ENCODE results near the gene RAB42. TPM values are rescaled to one million over a fixed set of nuclear protein-coding genes. Genes with fewer than 3 reads are reported as not detected.
A peak's percentile ranks its signal among the peaks of the same experiment; 100 is the strongest.

Gene RAB42
- total and polyA plus RNA-seq, 9 of the 15 experiments (the other 6 are each of a cell fraction or from before 2014, with no cell fraction given) = 0.07 to 0.14 (median 0.12) TPM; not detected in 6

GRCh38 chr1:28581531-28582247 is 10.4 kb upstream of the RAB42 start (continued):
- TF ChIP-seq KAT8 (IDR thresholded peaks at IDR 0.05; ENCODE audit: low read depth) (no peak), MCM7 (IDR thresholded peaks at IDR 0.05) (no peak), ZNF696 (CRISPR knock-in tag; conservative IDR thresholded peaks at IDR 0.05) (no peak), ZNF347 (CRISPR knock-in tag; IDR thresholded peaks at IDR 0.05; ENCODE audit: low read depth) (no peak), GTF2B (IDR thresholded peaks at IDR 0.05; ENCODE audit: extremely low read depth, insufficient read length) (peak; percentile 98), IFI16 (CRISPR knock-in tag; IDR thresholded peaks at IDR 0.05) (no peak), HCFC1 (IDR thresholded peaks at IDR 0.05; ENCODE audit: low read depth, low read length) (peak; percentile 100), REST (IDR thresholded peaks at IDR 0.05; ENCODE audit: borderline replicate concordance) (no peak; the same call in 1 of the 2 replicates), REST (CRISPR knock-in tag; IDR thresholded peaks at IDR 0.05; ENCODE audit: low read depth) (no peak; the same call in 1 of the 2 replicates), BRF2 (IDR thresholded peaks at IDR 0.05; ENCODE audit: borderline replicate concordance, insufficient read depth, insufficient read length) (no peak), ZNF133 (CRISPR knock-in tag; IDR thresholded peaks at IDR 0.05) (no peak), CHD1 (IDR thresholded peaks at IDR 0.05; ENCODE audit: low read length) (no peak), ZNF184 (CRISPR knock-in tag; IDR thresholded peaks at IDR 0.05) (no peak), EWSR1 (IDR thresholded peaks at IDR 0.05; ENCODE audit: borderline replicate concordance, low read depth, partially characterized antibody) (no peak), NBN (IDR thresholded peaks at IDR 0.05; ENCODE audit: low read depth) (no peak; the same call in 1 of the 2 replicates), ZBTB7A (IDR thresholded peaks at IDR 0.05; ENCODE audit: borderline replicate concordance, control insufficient read depth, low read depth, low read length) (peak; percentile 45), ZC3H11A (IDR thresholded peaks at IDR 0.05; ENCODE audit: low read depth, low read length) (peak; percentile 20; the same call in 1 of the 2 replicates), ZNF76 (CRISPR knock-in tag; IDR thresholded peaks at IDR 0.05; ENCODE audit: borderline replicate concordance) (peak; percentile 31; the same call in 1 of the 2 replicates)
